ENCODE measurements around the gene SLC12A4. TPM values are rescaled to one million over a fixed set of nuclear protein-coding genes. Genes with fewer than 3 reads are reported as not detected.
"Not testable (repeated sequence)": the region's sequence is repeated elsewhere in the genome, so short reads cannot be mapped to it uniquely, and the experiment has no call there.

The SLC12A4 gene
- polyA plus RNA-seq, 4 donors = 1.1 to 17.3 (median 7.0) TPM

DNA sequence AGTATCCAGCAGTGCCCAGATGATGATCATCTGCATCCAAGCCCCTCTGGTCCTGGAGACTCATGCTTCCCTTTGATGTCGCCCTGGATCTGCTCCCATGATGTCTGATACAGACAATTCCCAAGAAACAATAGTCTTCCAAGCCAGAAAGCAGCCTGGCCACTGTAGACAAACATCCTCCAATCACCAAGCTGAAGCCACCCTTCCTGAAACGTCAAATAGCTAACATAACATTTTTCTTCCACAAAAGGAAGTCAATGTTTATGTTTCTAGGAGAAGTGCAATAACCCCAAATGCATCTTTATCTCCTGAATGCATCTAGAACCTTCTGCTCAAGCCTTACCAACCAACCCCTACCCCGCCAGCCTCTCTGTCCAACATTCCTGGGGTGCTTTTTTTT lies 32.0 kb upstream of the SLC12A4 start:
- H3K27me3 ChIP-seq (ENCODE audit: control insufficient read depth in 3 of 3, insufficient read depth in 3 of 3, low read length in 3 of 3) = peaks cover 0 to 2% (median 0%) of the 10 kb centered on the region in 3 donors
- no peaks in the 10 kb centered on the region for H3K4me1 ChIP-seq (ENCODE audit: control insufficient read depth in 3 of 3, insufficient read depth in 2 of 3, low read depth in 1 of 3, low read length in 2 of 3)
- H3K4me3 ChIP-seq (ENCODE audit: low read depth in 1 of 3, low read length in 3 of 3) = no peak overlapping the region
- WGBS, 3 donors = 30 to 57% (median 49%) methylated on average over 3 of the region's 3 CpGs
- no peak for DNase-seq
- H3K36me3 ChIP-seq (ENCODE audit: control insufficient read depth in 3 of 3, insufficient read depth in 2 of 3, low read depth in 1 of 3, low read length in 3 of 3) = no peaks in the 10 kb centered on the region
- peak overlapping the region in 2 of 3 donors; percentile 38 to 80 for H3K27ac ChIP-seq (ENCODE audit: low read depth in 1 of 3, low read length in 2 of 3)
- no peak for FAIRE-seq
- no peaks in the 10 kb centered on the region for H3K9me3 ChIP-seq (ENCODE audit: control insufficient read depth in 2 of 2, insufficient read depth in 1 of 2, low read depth in 1 of 2, low read length in 1 of 2)

DNA sequence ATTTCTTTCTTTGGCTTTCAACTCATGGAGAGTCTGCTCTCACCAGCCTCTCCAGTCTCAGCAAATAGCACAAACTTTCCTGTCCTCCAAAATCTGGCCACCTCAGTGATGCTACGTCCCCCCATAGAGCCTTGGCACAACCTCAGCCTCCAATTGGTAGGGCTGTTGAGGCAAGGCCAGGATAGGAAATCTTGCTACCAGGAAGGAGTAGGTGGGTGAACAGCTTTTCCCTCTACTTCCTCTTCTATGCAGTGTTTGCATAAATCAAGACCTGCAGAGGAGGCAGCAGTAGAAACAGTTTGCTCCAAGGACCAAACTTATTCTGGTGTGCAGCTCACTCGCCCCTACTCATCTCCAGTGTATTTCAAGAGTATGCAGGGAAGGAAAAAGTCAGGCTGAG lies 31.5 kb upstream of the SLC12A4 start:
- no peaks in the 10 kb centered on the region for H3K36me3 ChIP-seq (ENCODE audit: control insufficient read depth in 3 of 3, insufficient read depth in 2 of 3, low read depth in 1 of 3, low read length in 3 of 3)
- WGBS, 3 donors = 53 to 79% (median 78%) methylated on average over 2 of the region's 2 CpGs
- no peaks in the 10 kb centered on the region for H3K9me3 ChIP-seq (ENCODE audit: control insufficient read depth in 2 of 2, insufficient read depth in 1 of 2, low read depth in 1 of 2, low read length in 1 of 2)
- no peak overlapping the region for H3K4me3 ChIP-seq (ENCODE audit: low read depth in 1 of 3, low read length in 3 of 3)
- DNase-seq (no peak), FAIRE-seq (no peak)
- peak overlapping the region; percentile 4 to 80 (median 38) for H3K27ac ChIP-seq (ENCODE audit: low read depth in 1 of 3, low read length in 2 of 3)
- H3K4me1 ChIP-seq (ENCODE audit: control insufficient read depth in 3 of 3, insufficient read depth in 2 of 3, low read depth in 1 of 3, low read length in 2 of 3) = no peaks in the 10 kb centered on the region
- peaks cover 0 to 2% (median 0%) of the 10 kb centered on the region in 3 donors for H3K27me3 ChIP-seq (ENCODE audit: control insufficient read depth in 3 of 3, insufficient read depth in 3 of 3, low read length in 3 of 3)

DNA sequence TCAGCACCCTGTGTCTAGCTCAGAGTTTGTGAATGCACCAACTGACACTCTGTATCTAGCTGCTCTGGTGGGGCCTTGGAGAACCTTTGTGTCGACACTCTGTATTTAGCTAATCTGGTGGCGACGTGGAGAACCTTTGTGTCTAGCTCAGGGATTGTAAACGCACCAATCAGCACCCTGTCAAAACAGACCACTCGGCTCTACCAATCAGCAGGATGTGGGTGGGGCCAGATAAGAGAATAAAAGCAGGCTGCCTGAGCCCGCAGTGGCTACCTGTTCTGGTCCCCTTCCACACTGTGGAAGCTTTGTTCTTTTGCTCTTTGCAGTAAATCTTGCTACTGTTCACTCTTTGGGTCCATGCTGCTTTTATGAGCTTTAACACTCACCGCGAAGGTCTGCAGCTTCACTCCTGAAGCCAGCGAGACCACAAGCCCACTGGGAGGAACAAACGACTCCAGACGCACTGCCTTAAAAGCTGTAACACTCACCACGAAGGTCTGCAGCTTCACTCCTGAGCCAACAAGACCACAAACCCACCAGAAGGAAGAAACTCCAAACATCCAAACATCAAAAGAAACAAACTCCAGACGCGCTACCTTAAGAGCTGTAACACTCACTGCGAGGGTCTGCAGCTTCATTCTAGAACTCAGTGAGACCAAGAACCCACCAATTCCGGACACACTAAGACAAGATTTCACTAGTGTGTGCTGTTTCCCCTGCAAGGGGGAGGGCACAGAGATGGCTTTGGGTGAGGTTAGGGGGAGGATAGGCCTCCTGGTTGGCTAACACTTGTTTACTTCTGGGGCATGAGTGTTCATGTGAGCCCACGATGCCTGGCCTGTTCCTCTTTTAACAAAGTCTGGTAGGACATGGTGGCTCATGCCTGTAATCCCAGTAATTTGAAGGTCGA lies 30.6 kb upstream of the SLC12A4 start, which contains the start of gene DPEP2:
Gene DPEP2 (minus strand): TSS at position 706 of the 910 bp plus-strand sequence. CDS start 6,272 bp downstream, outside the sequence.
- not testable (repeated sequence) for H3K9me3 ChIP-seq (ENCODE audit: control insufficient read depth in 2 of 2, insufficient read depth in 1 of 2, low read depth in 1 of 2, low read length in 1 of 2); H3K4me1 ChIP-seq (ENCODE audit: control insufficient read depth in 3 of 3, insufficient read depth in 2 of 3, low read depth in 1 of 3, low read length in 2 of 3); H3K36me3 ChIP-seq (ENCODE audit: control insufficient read depth in 3 of 3, insufficient read depth in 2 of 3, low read depth in 1 of 3, low read length in 3 of 3); H3K27me3 ChIP-seq (ENCODE audit: control insufficient read depth in 3 of 3, insufficient read depth in 3 of 3, low read length in 3 of 3); FAIRE-seq
- DNase-seq = peak in 1 of 2 donors; percentile 19
- WGBS, 3 donors = 54 to 71% (median 64%) methylated on average over 18 of the region's 18 CpGs
- H3K27ac ChIP-seq (ENCODE audit: low read depth in 1 of 3, low read length in 2 of 3) = peak within 1 kb of the TSS; percentile 4 to 80 (median 38)
- H3K4me3 ChIP-seq (ENCODE audit: low read depth in 1 of 3, low read length in 3 of 3) = peak within 1 kb of the TSS in 1 of 3 donors; percentile 14

- not testable (repeated sequence) for H3K4me1 ChIP-seq (ENCODE audit: control insufficient read depth in 3 of 3, insufficient read depth in 2 of 3, low read depth in 1 of 3, low read length in 2 of 3); FAIRE-seq; H3K4me3 ChIP-seq (ENCODE audit: low read depth in 1 of 3, low read length in 3 of 3); DNase-seq; H3K9me3 ChIP-seq (ENCODE audit: control insufficient read depth in 2 of 2, insufficient read depth in 1 of 2, low read depth in 1 of 2, low read length in 1 of 2); H3K36me3 ChIP-seq (ENCODE audit: control insufficient read depth in 3 of 3, insufficient read depth in 2 of 3, low read depth in 1 of 3, low read length in 3 of 3); H3K27me3 ChIP-seq (ENCODE audit: control insufficient read depth in 3 of 3, insufficient read depth in 3 of 3, low read length in 3 of 3)
- 92 to 96% (median 92%) methylated on average over 30 to 36 of the region's 36 CpGs for WGBS, 3 donors
- peak overlapping the region in 1 of 3 donors; percentile 20 for H3K27ac ChIP-seq (ENCODE audit: low read depth in 1 of 3, low read length in 2 of 3)
Observed at GRCh38 chr16:67998231-67998778, 29.9 kb upstream of the SLC12A4 start.

DNA sequence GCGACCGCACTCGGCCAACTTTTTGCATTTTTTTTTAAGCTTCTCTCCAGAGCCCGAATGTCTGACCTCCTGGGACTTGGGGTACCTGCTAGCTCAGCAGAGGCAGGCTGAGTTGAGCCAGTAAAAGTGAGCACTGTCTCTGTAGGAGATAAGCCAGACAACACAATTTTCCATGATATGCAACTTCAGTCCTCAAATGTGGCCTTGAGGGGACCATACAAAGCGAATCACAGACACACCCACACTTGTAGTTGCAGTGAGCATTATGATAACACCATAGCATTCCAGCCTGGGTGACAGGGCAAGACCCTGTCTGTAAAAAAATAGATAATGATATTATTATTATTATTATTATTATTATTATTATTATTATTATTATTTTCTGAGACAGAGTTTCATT lies 28.2 kb upstream of the SLC12A4 start:
- DNase-seq = no peak
- WGBS, 3 donors = 81 to 84% (median 81%) methylated on average over 5 of the region's 5 CpGs
- peaks cover 0 to 2% (median 0%) of the 10 kb centered on the region in 3 donors for H3K27me3 ChIP-seq (ENCODE audit: control insufficient read depth in 3 of 3, insufficient read depth in 3 of 3, low read length in 3 of 3)
- no peak for FAIRE-seq
- no peaks in the 10 kb centered on the region for H3K9me3 ChIP-seq (ENCODE audit: control insufficient read depth in 2 of 2, insufficient read depth in 1 of 2, low read depth in 1 of 2, low read length in 1 of 2)
- H3K27ac ChIP-seq (ENCODE audit: low read depth in 1 of 3, low read length in 2 of 3) = no peak overlapping the region
- no peak overlapping the region for H3K4me3 ChIP-seq (ENCODE audit: low read depth in 1 of 3, low read length in 3 of 3)
- no peaks in the 10 kb centered on the region for H3K36me3 ChIP-seq (ENCODE audit: control insufficient read depth in 3 of 3, insufficient read depth in 2 of 3, low read depth in 1 of 3, low read length in 3 of 3)
- peaks cover 2 to 13% (median 4%) of the 10 kb centered on the region in 3 donors for H3K4me1 ChIP-seq (ENCODE audit: control insufficient read depth in 3 of 3, insufficient read depth in 2 of 3, low read depth in 1 of 3, low read length in 2 of 3)

- Histone ChIP-seq H3K36me3 (ENCODE audit: control insufficient read depth in 3 of 3, insufficient read depth in 2 of 3, low read depth in 1 of 3, low read length in 3 of 3) (no peaks in the 10 kb centered on the region), H3K9me3 (ENCODE audit: control insufficient read depth in 2 of 2, insufficient read depth in 1 of 2, low read depth in 1 of 2, low read length in 1 of 2) (no peaks in the 10 kb centered on the region), H3K4me3 (ENCODE audit: low read depth in 1 of 3, low read length in 3 of 3) (no peak overlapping the region), H3K27me3 (ENCODE audit: control insufficient read depth in 3 of 3, insufficient read depth in 3 of 3, low read length in 3 of 3) (peaks cover 0 to 2% (median 0%) of the 10 kb centered on the region in 3 donors), H3K27ac (ENCODE audit: low read depth in 1 of 3, low read length in 2 of 3) (no peak overlapping the region), H3K4me1 (ENCODE audit: control insufficient read depth in 3 of 3, insufficient read depth in 2 of 3, low read depth in 1 of 3, low read length in 2 of 3) (peaks cover 2 to 13% (median 4%) of the 10 kb centered on the region in 3 donors)
- 43 to 65% (median 58%) methylated on average over 5 of the region's 5 CpGs for WGBS, 3 donors
- no peak for FAIRE-seq
- no peak for DNase-seq
Observed at GRCh38 chr16:67995423-67995822, 27.0 kb upstream of the SLC12A4 start.

DNA sequence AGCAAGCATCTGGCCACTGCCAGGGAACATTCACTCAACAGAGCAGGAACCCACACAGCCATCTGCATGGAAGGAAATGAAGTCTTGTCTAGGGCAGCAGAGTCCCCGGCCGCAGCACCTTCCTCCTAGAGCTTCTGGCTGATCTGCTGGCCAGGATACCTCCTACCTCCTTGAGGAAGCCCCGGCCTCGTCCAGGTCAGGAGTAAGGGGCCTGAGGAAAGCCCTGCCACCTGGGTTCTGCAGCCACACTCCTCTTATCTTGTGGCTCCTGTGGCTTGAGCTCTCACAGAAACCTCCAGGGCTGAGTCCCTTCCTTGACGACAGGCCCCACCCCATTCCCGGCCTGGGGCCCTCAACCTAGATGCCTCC lies 25.6 kb upstream of the SLC12A4 start:
- not testable (repeated sequence) for FAIRE-seq; H3K4me3 ChIP-seq (ENCODE audit: low read depth in 1 of 3, low read length in 3 of 3)
- WGBS, 3 donors = 23 to 51% (median 40%) methylated on average over 4 to 6 of the region's 6 CpGs

DNA sequence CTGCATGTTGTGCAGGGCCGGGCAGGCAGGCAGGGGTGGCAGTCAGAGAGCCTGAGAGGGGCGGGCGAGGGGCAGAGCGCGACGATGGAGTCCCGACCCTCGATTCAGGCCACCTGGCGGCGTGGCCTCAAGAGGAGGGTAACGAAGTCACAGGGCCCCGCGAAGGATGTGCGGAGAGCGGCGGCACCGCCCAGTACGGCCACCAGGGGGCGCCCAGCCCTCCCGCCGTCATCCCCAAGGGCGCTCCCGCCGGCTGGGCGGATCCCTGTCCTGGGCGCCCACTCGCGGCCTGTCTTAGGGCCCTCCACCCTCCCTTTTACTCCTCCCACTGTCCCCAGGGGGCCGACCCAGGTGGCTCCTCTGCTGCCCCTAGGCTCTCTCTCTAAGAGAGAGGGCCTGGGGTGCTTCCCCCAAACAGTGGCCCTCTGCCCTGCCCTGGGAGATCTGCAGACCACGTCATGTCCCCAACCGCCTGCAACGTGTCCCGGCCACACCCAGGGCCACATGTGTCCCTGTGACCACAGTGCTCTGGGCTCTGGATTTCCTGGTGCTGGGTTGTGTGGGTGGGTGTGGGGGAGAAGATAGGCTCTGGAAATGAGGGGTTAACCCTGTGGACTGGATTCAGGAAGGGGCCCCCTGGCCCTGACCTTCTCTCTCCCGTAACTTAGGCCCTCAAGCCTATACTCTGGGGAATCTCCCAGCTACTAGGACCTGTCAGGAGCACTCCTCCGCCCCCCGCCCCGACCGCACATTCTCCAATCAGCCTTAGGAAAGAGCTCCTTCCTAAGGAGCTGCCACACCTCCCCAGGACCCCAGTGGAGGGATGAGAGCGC lies 25.0 kb upstream of the SLC12A4 start:
- no peaks in the 10 kb centered on the region for H3K27me3 ChIP-seq (ENCODE audit: control insufficient read depth in 3 of 3, insufficient read depth in 3 of 3, low read length in 3 of 3)
- FAIRE-seq = no peak
- 12 to 17% (median 14%) methylated on average over 30 to 39 of the region's 39 CpGs for WGBS, 3 donors
- H3K4me1 ChIP-seq (ENCODE audit: control insufficient read depth in 3 of 3, insufficient read depth in 2 of 3, low read depth in 1 of 3, low read length in 2 of 3) = peaks cover 2 to 13% (median 4%) of the 10 kb centered on the region in 3 donors
- H3K4me3 ChIP-seq (ENCODE audit: low read depth in 1 of 3, low read length in 3 of 3) = peak overlapping the region; percentile 14 to 39 (median 29)
- H3K9me3 ChIP-seq (ENCODE audit: control insufficient read depth in 2 of 2, insufficient read depth in 1 of 2, low read depth in 1 of 2, low read length in 1 of 2) = no peaks in the 10 kb centered on the region
- peak; percentile 68 to 87 for DNase-seq
- no peaks in the 10 kb centered on the region for H3K36me3 ChIP-seq (ENCODE audit: control insufficient read depth in 3 of 3, insufficient read depth in 2 of 3, low read depth in 1 of 3, low read length in 3 of 3)
- H3K27ac ChIP-seq (ENCODE audit: low read depth in 1 of 3, low read length in 2 of 3) = peak overlapping the region in 2 of 3 donors; percentile 33 to 67

More for the DNA sequence above, 25.6 kb upstream of the SLC12A4 start:
- H3K9me3 ChIP-seq (ENCODE audit: control insufficient read depth in 2 of 2, insufficient read depth in 1 of 2, low read depth in 1 of 2, low read length in 1 of 2); H3K27me3 ChIP-seq (ENCODE audit: control insufficient read depth in 3 of 3, insufficient read depth in 3 of 3, low read length in 3 of 3); H3K36me3 ChIP-seq (ENCODE audit: control insufficient read depth in 3 of 3, insufficient read depth in 2 of 3, low read depth in 1 of 3, low read length in 3 of 3); DNase-seq: not testable (repeated sequence)
- H3K27ac ChIP-seq (ENCODE audit: low read depth in 1 of 3, low read length in 2 of 3) = peak overlapping the region in 1 of 3 donors; percentile 67
- H3K4me1 ChIP-seq (ENCODE audit: control insufficient read depth in 3 of 3, insufficient read depth in 2 of 3, low read depth in 1 of 3, low read length in 2 of 3) = peaks cover 2 to 13% (median 4%) of the 10 kb centered on the region in 3 donors

Data from small intestine (tissue), 7 donors.